Endothelial cell of umbilical vein (primary cell): ENCODE measurements around the gene CBFA2T3. TPM values are rescaled to one million over a fixed set of nuclear protein-coding genes. Genes with fewer than 3 reads are reported as not detected.

Experiments
- BruUV-seq: library from RNA; stranded (reverse); fragments of 400-500 nt; replicated peaks from 2 replicates; lab custom pipeline; 2021; lab: Mats Ljungman, UMichigan
- CTCF ChIA-PET: fragments of 300-600, 350-600 bp; sonication (Branson Sonifier 250); formaldehyde crosslinking; loops from one replicate; lab custom pipeline; 2021; ENCODE audit warnings: antibody characterized with exemption, inconsistent platforms; lab: Charles Lee
- POLR2A ChIA-PET: fragments of 300-600, 350-600 bp; sonication (Branson Sonifier 250); formaldehyde crosslinking; loops from one replicate; lab custom pipeline; 2021; ENCODE audit warnings: antibody characterized with exemption, inconsistent platforms; lab: Charles Lee
- DNase-seq: peaks from one replicate; pipeline ENCODE4 v3.0.0-alpha.2; 2011; ENCODE audit warnings: low read depth, low spot score
- FAIRE-seq: peaks from 2 replicates; lab custom pipeline; 2011; peaks lifted over from hg19 to GRCh38; lab: Jason Lieb, UNC
- H2AFZ ChIP-seq: 2 replicates; pipeline ENCODE4 v1.6.0; 2012; ENCODE audit warnings: low read depth, low read length, control low read depth, inconsistent platforms
- H3K27ac ChIP-seq: 2 replicates; pipeline ENCODE4 v1.5.1; 2011; ENCODE audit warnings: low read depth, mild to moderate bottlenecking, control low read depth, low read length, moderate library complexity; ENCODE audit not compliant: insufficient read depth
- H3K27me3 ChIP-seq, 2 experiments: 2 replicates each; pipeline versions ENCODE4 v1.6.0 to v1.6.1; 2011; ENCODE audit warnings: low read length in 2 of 2, mixed read lengths in 1 of 2; ENCODE audit not compliant: control insufficient read depth in 2 of 2, insufficient read depth in 2 of 2
- H3K36me3 ChIP-seq, 2 experiments: 2 replicates in 1 of 2; 3 replicates in 1 of 2; pipeline ENCODE4 v1.5.1; 2011; ENCODE audit warnings: low read length in 2 of 2, mild to moderate bottlenecking in 1 of 2, moderate library complexity in 1 of 2; ENCODE audit not compliant: control insufficient read depth in 2 of 2, insufficient read depth in 2 of 2; ENCODE audit errors: extremely low read depth in 1 of 2
- H3K4me1 ChIP-seq: 3 replicates; pipeline ENCODE4 v1.5.1; 2011; ENCODE audit warnings: mild to moderate bottlenecking, low read length; ENCODE audit not compliant: control insufficient read depth, insufficient read depth; ENCODE audit errors: extremely low read depth
- H3K4me2 ChIP-seq: 2 replicates; pipeline ENCODE4 v1.6.1; 2011; ENCODE audit warnings: low read length, control low read depth, mixed read lengths; ENCODE audit not compliant: insufficient read depth
- H3K4me3 ChIP-seq, 3 experiments: fragments of 200-600 bp in 1 of 3; sonication (generic), shearing (Covaris generic) in 1 of 3; replicated peaks in 1 of 3; 2 replicates each; pipeline ENCODE4 v1.5.1; 2011 to 2016; ENCODE audit warnings: control low read depth in 3 of 3, low read length in 3 of 3, mild to moderate bottlenecking in 2 of 3, inconsistent platforms in 1 of 3, low read depth in 1 of 3, moderate library complexity in 1 of 3; ENCODE audit not compliant: insufficient read depth in 1 of 3
- H3K79me2 ChIP-seq: 2 replicates; pipeline ENCODE4 v1.6.0; 2012; ENCODE audit warnings: low read length, inconsistent platforms; ENCODE audit not compliant: control insufficient read depth, insufficient read depth
- H3K9ac ChIP-seq: replicated peaks from 2 replicates; pipeline ENCODE3; 2011; ENCODE audit warnings: low read length, control low read depth; ENCODE audit not compliant: insufficient read depth; ENCODE audit errors: extremely low read depth
- H3K9me1 ChIP-seq: replicated peaks from 3 replicates; pipeline ENCODE4 v1.6.0; 2011; ENCODE audit warnings: mild to moderate bottlenecking, low read length; ENCODE audit not compliant: control insufficient read depth, insufficient read depth; ENCODE audit errors: extremely low read depth
- H3K9me3 ChIP-seq: replicated peaks from 2 replicates; pipeline ENCODE4 v1.5.1; 2012; ENCODE audit warnings: low read length, inconsistent platforms; ENCODE audit not compliant: control insufficient read depth, insufficient read depth
- H4K20me1 ChIP-seq: replicated peaks from 2 replicates; pipeline ENCODE3; 2011; ENCODE audit warnings: mild to moderate bottlenecking, low read length; ENCODE audit not compliant: control insufficient read depth, insufficient read depth; ENCODE audit errors: extremely low read depth
- EZH2 ChIP-seq: IDR thresholded peaks from 2 replicates; pipeline ENCODE4 v1.6.1; 2012; ENCODE audit warnings: borderline replicate concordance, low read depth, mild to moderate bottlenecking, moderate library complexity, low read length, inconsistent platforms; ENCODE audit not compliant: severe bottlenecking
- FOS ChIP-seq: IDR thresholded peaks from 2 replicates; pipeline ENCODE4 v1.6.1; 2011; ENCODE audit warnings: mild to moderate bottlenecking, low read length, moderate library complexity, borderline replicate concordance; ENCODE audit not compliant: insufficient read depth
- GATA2 ChIP-seq: IDR thresholded peaks from 2 replicates; pipeline ENCODE4 v1.7.0; 2011; ENCODE audit warnings: low read depth, mild to moderate bottlenecking, moderate library complexity, mixed read lengths, low read length; ENCODE audit not compliant: insufficient read length, insufficient read depth
- JUN ChIP-seq: IDR thresholded peaks from 2 replicates; pipeline ENCODE4 v1.6.1; 2011; ENCODE audit warnings: borderline replicate concordance, low read depth; ENCODE audit not compliant: insufficient read length, insufficient read depth
- MYC ChIP-seq: IDR thresholded peaks from one replicate; pipeline ENCODE4 v1.6.1; 2011; ENCODE audit warnings: mild to moderate bottlenecking, low read depth, low read length
- POLR2A ChIP-seq: IDR thresholded peaks from 2 replicates; pipeline ENCODE4 v1.6.1; 2012; ENCODE audit warnings: low read depth, mild to moderate bottlenecking, control low read depth, low read length
- POLR2AphosphoS5 ChIP-seq: IDR thresholded peaks from 2 replicates; pipeline ENCODE4 v1.6.1; 2012; ENCODE audit warnings: low read depth, mild to moderate bottlenecking, control low read depth, low read length, moderate library complexity; ENCODE audit not compliant: insufficient read depth
- dilution Hi-C: fragments of 300-500 bp; cut with MboI; formaldehyde crosslinking; loops from one replicate; pipeline ENCODE4 v1.15.0; 2019; ENCODE audit warnings: low sequenced_read_pairs; ENCODE audit not compliant: extremely low pct_ligation_motif_present
- intact Hi-C: fragments of 100-400 bp; cut with micrococcal nuclease; formaldehyde crosslinking; loops from one replicate; pipeline ENCODE4 v1.10.0; 2022
- polyA plus RNA-seq, 4 experiments: library from polyadenylated mRNA; depleted of rRNA in 3 of 4; stranded (reverse) in 3 of 4; unstranded in 1 of 4; fragments of >200 nt; gene quantifications; 2 replicates each; pipeline versions ENCODE4 v1.2.1 to v1.2.3, GENCODE V29; 2011 to 2012; ENCODE audit warnings: missing spikeins in 1 of 4
- total RNA-seq: library from RNA; stranded (reverse); gene quantifications from 2 replicates; pipeline ENCODE4 v1.2.3, GENCODE V29; 2021
- TF ChIP-seq, protein P1 (sequence below), 2 donors: IDR thresholded peaks; 1 replicate in 1 of 2; 2 replicates in 1 of 2; pipeline ENCODE4 v1.5.1; 2011; ENCODE audit warnings: low read length in 2 of 2, mild to moderate bottlenecking in 2 of 2, moderate library complexity in 2 of 2, control low read depth in 1 of 2, inconsistent platforms in 1 of 2, low read depth in 1 of 2; ENCODE audit not compliant: insufficient read depth in 1 of 2; ENCODE audit errors: extremely low read depth in 1 of 2
- TF ChIP-seq, protein P2 (sequence below): IDR thresholded peaks from 2 replicates; pipeline ENCODE4 v1.6.1; 2011; ENCODE audit not compliant: insufficient read depth, insufficient read length

Gene CBFA2T3
- total and polyA plus RNA-seq, 2 donors (not counting 3 experiments of a cell fraction or from before 2014, with no cell fraction given), result not detected

DNA sequence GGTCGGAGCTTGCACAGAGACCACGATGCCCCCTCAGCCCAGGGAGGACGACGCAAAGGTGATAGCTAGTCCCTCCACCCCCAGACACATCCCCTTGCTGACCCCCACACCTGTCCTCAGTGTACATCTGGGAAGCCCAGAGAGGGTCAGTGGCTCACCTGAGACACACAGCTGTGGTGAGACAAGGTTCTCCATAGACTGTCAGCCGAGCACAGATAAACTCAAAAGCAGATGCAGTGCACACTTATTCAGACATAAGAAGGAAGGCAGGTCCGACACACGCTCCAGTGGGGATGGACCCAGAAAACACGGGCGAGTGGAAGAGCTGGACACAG is 19.6 kb downstream of the CBFA2T3 start:
- Histone ChIP-seq H3K36me3 (no peaks in the 10 kb centered on the region), H3K27ac (no peak overlapping the region), H3K4me2 (no peak overlapping the region), H3K9me3 (no peaks in the 10 kb centered on the region), H3K9ac (no peak overlapping the region), H3K4me1 (no peaks in the 10 kb centered on the region), H3K4me3 (no peak overlapping the region), H2AFZ (no peak overlapping the region), H3K9me1 (no peaks in the 10 kb centered on the region), H3K27me3 (no peaks in the 10 kb centered on the region), H4K20me1 (no peaks in the 10 kb centered on the region), H3K79me2 (no peaks in the 10 kb centered on the region)
- BruUV-seq, result no TSS peak
- DNase-seq (no peak), FAIRE-seq (no peak)
- TF ChIP-seq JUN (no peak), MYC (no peak), GATA2 (no peak), FOS (no peak), EZH2 (no peak), POLR2AphosphoS5 (no peak), POLR2A (no peak)
- TF ChIP-seq, protein P1, sequence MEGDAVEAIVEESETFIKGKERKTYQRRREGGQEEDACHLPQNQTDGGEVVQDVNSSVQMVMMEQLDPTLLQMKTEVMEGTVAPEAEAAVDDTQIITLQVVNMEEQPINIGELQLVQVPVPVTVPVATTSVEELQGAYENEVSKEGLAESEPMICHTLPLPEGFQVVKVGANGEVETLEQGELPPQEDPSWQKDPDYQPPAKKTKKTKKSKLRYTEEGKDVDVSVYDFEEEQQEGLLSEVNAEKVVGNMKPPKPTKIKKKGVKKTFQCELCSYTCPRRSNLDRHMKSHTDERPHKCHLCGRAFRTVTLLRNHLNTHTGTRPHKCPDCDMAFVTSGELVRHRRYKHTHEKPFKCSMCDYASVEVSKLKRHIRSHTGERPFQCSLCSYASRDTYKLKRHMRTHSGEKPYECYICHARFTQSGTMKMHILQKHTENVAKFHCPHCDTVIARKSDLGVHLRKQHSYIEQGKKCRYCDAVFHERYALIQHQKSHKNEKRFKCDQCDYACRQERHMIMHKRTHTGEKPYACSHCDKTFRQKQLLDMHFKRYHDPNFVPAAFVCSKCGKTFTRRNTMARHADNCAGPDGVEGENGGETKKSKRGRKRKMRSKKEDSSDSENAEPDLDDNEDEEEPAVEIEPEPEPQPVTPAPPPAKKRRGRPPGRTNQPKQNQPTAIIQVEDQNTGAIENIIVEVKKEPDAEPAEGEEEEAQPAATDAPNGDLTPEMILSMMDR (IDR thresholded peaks at IDR 0.05; ENCODE audit: extremely low read depth in 1 of 2, insufficient read depth in 1 of 2, low read depth in 1 of 2, low read length in 2 of 2), result no peak
- TF ChIP-seq, protein P2, sequence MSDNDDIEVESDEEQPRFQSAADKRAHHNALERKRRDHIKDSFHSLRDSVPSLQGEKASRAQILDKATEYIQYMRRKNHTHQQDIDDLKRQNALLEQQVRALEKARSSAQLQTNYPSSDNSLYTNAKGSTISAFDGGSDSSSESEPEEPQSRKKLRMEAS, result no peak
- ChIA-PET CTCF (no interaction called here), POLR2A (no interaction called here)
- intact Hi-C loops, result no loop called here
- dilution Hi-C loops, result loop anchor here (25.0 kb wide), 1 partner anchor 180 kb away; no protein-coding TSS in a partner anchor
